Stimulated activated CD4-positive, alpha-beta T cell treated with anti-CD3 and anti-CD28 coated beads, TNF-alpha, amount 100 ng/mL, for 4 hours (primary cell): ENCODE results near the gene LRRC37A3.
"Not testable (repeated sequence)": the region's sequence is repeated elsewhere in the genome, so short reads cannot be mapped to it uniquely, and the experiment has no call there.

Source experiments
- DNase-seq, 3 experiments: peaks; one replicate each; pipeline ENCODE4 v3.0.0-alpha.2; 2020; ENCODE audit warnings: low read depth in 3 of 3

Gene LRRC37A3

DNA sequence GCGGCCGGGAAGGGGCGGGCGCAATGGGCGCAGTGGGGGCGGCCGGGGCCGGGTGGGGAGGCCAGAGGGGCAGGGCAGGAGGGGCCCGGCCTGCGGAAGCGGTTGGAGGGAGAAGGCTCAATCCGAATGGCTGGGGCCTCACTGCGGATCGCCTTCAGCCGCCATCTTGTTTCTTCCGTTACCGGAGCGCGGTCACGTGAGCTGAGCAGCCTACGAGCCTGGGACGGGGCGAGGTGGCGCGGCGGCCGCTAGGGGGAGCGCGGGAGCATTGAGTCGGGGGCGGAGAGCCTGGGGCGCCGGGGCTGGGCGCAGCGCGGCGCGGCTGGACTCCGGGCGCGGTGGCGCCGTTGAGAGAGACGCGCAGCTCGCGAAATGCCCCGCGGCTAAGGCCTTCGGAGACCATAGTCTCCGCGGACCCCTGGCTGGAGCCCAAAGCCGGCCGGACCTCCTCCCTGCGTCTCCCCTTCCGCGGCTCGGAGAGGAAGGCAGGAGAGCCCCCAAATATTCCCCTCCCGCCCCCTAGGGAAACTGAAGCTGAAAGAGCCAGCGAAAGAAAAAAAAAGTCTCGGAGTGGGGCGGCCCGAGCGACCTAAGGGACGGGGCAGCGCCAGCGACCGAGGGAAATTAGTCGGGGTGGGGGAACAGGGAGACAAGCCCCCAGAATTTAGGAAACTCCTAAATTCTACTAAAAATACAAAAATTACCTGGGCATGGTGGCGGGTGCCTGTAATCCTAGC, at the start of gene LRRC37A3:
Gene LRRC37A3 (minus strand): TSS at position 190 of the 737 bp plus-strand sequence. CDS start 22,221 bp downstream, outside the sequence.
- DNase-seq: peak; percentile 98 to 100 (median 99)

DNA sequence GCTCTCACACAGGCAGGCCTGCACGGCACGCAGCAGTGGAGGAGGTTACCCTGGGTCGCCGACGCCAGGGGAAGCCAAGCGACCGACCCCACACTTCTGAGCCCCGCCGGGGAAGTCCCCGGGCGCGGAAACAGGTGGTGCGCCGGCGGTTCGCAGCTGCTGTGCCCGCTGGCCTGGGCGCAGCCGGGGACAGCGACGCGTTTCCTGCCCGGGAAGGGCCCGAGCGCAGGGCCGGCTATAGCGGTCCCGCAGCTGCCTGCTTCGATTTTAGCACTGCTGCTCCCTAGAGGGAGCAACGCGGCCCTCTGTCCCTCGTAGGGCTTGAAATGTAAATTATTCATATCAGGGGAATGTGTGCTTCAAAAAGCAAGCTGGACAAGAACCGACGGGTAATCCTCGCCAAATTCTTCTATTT, 46.6 kb upstream of the LRRC37A3 start:
- DNase-seq: peak; percentile 49 to 81 (median 75)

DNA sequence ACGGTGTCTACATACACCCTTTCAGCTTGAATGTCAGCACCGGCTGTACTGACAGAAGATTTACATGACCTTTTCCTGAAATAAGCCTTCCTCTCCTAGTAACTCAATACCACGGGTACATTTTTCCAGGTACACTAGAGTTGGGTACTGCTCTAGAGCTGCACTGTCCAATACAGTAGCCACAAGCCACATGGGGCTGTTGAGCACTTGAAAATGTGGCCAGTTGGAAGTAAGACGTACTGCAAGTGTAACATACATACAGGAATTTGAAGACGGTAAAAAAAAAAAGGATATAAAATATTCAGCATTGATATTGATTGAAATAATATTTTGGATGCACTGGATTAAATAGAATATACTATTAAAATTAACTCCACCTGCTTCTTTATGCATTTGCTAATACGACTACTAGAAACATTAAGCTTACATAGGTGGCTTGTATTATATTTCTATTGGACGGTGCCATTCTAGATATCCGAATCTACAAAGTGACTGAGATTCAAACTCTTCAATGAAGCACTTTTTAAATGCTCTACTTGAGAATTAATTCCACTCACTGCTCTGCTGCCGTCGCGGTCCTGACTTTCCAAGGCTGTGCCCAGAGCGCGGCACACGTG, 46.1 kb upstream of the LRRC37A3 start:
- DNase-seq: not testable (repeated sequence)

- DNase-seq: no peak
These were observed 45.5 kb upstream of the LRRC37A3 start for GRCh38 chr17:64964796-64965195.

GRCh38 chr17:64963814-64964213, 44.5 kb upstream of the LRRC37A3 start:
- DNase-seq: not testable (repeated sequence)

GRCh38 chr17:64961563-64962378, 42.5 kb upstream of the LRRC37A3 start:
- DNase-seq: peak in 1 of 3 experiments; percentile 47

DNA sequence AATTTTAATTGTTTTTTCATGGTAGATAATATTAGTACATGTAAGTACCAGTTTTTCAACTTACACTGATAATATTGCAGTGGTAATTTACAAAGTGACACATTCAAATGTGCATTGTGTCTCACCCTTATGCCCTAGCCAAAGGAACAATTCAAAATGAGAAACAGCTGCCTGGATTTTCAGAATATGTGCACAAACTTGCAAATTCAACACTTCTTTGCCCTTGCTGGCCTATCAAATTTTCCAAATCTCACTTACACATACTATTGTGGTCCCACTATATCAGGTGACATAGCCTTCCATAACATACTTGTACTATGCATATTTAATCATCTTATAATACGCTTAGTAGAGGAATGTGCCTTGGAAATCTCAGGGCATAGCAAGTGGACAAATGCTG, 32.6 kb upstream of the LRRC37A3 start:
- DNase-seq: no peak

DNA sequence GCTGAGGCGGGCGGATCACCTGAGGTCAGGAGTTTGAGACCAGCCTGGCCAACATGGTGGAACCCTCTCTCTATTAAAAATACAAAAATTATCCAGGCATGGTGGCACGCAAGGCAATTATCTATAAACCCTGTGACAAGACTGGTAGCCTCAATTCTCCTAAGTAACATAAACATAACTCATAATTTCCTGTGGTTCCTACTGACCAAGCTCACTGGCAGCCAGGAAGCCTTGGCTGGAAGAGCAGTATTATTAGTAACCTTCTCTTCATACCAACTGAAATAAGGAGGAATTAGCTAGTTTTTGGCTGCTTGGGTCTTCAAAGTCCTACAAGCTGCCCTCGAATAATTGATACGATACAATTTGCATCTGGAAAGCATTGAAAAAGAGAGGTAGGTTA, 31.6 kb upstream of the LRRC37A3 start:
- DNase-seq: no peak

- no peak for DNase-seq
These were observed 27.9 kb upstream of the LRRC37A3 start for GRCh38 chr17:64947152-64947551.

DNA sequence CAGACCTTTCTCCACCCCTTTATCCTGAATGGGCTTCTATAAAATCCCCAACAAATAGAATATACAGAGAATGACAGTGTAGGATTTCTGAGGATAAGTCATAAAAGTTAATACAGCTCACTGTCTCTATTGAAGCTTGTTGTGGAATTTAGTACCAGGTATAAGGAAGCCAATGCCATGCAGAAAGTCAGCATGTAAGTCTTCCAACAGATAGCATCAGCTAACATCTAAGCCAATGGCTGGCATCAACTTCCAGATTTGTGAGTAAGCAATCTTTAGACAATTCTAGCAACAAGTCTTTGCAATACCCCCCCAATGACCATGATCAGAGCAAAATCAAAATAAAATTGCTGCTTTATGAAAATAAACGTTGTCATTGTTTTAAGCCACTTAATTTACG, 22.5 kb upstream of the LRRC37A3 start:
- DNase-seq: no peak

DNA sequence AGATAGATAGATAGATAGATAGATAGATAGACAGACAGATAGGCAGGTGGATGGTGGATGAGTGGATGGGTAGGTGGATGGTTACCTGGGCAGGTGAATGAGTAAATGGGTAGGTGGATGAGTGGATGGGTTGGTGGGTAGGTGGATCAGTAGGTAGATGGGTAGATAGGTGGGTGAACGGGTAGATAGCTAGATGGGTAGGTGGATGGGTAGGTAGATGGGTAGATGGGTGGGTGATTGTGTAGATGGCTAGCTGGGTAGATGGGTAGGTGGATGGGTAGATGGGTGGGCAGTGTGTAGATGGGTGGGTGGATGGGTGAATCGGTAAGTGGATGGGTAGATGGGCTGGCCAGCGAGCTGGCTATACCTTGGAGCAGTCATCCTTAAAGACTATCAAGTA, 21.8 kb upstream of the LRRC37A3 start:
- DNase-seq: no peak

- DNase-seq: no peak
These were observed 20.8 kb upstream of the LRRC37A3 start for GRCh38 chr17:64940055-64940454.

- DNase-seq: peak; percentile 19 to 42 (median 29)
These were observed 19.7 kb upstream of the LRRC37A3 start for GRCh38 chr17:64938925-64939474.

DNA sequence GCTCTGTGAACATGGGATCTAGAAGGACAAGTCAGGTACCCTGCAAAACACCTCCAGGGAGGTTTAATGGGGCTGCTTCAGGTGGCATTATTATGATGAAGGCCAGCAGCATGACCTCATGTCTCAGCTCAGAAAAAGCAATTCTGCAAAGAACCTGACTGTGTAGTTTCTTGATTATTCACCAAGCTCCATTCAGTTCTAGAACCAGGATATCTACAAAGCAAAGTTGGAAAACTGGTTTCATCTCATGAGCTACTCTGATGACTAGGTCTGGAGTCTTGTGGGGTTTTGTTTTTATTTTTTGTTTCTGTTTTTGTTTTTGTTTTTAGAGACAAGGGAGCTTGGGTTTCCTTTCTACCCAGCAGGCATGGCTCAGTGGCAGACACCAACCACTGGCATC, 19.0 kb upstream of the LRRC37A3 start:
- DNase-seq: no peak

- no peak for DNase-seq
These were observed 16.8 kb upstream of the LRRC37A3 start for GRCh38 chr17:64936117-64936516.

DNA sequence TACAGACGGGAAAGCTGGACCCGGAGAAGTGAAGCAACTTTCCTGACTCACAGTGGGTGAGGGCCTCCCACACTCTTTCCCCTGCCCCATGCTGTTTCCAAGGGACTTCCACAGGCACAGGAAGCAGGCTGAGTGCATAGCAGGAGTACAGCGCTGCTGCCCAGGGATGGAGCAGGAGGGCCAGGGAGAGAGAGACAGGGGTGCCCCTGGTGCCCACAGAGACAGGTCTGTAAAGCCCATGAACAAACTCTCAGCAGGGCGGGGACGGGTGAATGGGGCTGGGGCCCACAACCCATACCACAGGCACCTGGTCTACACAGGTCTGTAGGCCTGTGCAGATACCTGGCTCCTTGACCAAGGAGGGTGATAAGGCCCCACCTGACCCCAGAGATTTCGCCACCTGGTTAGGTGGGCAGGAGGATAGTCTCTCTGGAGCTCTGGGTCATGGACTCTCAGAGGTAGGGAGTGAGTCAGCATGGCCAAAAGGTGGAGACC, 15.1 kb upstream of the LRRC37A3 start:
- DNase-seq: not testable (repeated sequence)

GRCh38 chr17:64932850-64933249, 13.6 kb upstream of the LRRC37A3 start:
- not testable (repeated sequence) for DNase-seq

DNA sequence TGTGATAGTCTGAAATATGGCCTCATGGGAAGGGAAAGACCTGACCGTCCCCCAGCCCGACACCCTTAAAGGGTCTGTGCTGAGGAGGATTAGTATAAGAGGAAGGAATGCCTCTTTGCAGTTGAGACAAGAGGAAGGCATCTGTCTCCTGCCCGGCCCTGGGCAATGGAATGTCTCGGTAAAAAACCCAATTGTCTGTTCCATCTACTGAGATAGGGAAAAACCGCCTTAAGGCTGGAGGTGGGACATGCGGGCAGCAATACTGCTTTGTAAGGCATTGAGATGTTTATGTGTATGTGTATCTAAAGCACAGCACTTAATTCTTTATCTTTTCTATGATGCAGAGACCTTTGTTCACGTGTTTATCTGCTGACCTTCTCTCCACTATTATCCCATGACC, 11.1 kb upstream of the LRRC37A3 start:
- DNase-seq: not testable (repeated sequence)

GRCh38 chr17:64929419-64930209, 10.3 kb upstream of the LRRC37A3 start:
- peak in 2 of 3 experiments; percentile 28 to 41 for DNase-seq

- DNase-seq: not testable (repeated sequence)
These were observed 9.4 kb upstream of the LRRC37A3 start for GRCh38 chr17:64928701-64929100.

DNA sequence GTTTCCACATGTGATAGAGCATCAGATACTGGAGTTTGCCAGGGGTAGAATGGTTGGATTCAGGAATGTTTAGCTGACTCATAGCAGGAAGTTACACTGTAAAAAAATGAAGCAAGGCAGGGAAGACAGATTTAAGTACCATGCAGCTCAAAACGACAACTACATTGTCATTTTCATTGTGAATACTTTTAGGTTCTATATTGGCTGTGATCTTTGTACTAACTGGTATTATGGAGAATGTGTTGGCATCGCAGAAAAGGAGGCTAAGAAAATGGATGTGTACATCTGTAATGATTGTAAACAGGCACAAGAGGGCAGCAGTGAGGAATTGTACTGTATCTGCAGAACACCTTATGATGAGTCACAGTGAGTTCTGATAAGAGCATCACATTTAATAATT, 8.2 kb upstream of the LRRC37A3 start:
- peak in 1 of 3 experiments; percentile 53 for DNase-seq
